Fibroblast of lung (primary cell): ENCODE results near the gene HTT. TPM values are rescaled to one million over a fixed set of nuclear protein-coding genes. Genes with fewer than 3 reads are reported as not detected.

Source experiments
- DNase-seq, 2 donors: peaks; one replicate each; pipeline versions ENCODE4 v3.0.0 to v3.0.0-alpha.2; 2010; ENCODE audit warnings: low read depth in 2 of 2
- H2AFZ ChIP-seq: 2 replicates; pipeline ENCODE4 v1.5.1; 2012; ENCODE audit warnings: low read length, control low read depth, inconsistent platforms
- H3K27ac ChIP-seq: 2 replicates; pipeline ENCODE4 v1.5.1; 2011; ENCODE audit warnings: low read length, control low read depth; ENCODE audit not compliant: insufficient read depth
- H3K27me3 ChIP-seq: 2 replicates; pipeline ENCODE4 v1.5.1; 2011; ENCODE audit warnings: mild to moderate bottlenecking, low read length; ENCODE audit not compliant: control insufficient read depth, insufficient read depth
- H3K36me3 ChIP-seq: 2 replicates; pipeline ENCODE4 v1.5.1; 2011; ENCODE audit warnings: low read length; ENCODE audit not compliant: control insufficient read depth, insufficient read depth
- H3K4me1 ChIP-seq: 2 replicates; pipeline ENCODE4 v1.5.1; 2011; ENCODE audit warnings: low read length; ENCODE audit not compliant: control insufficient read depth, insufficient read depth; ENCODE audit errors: extremely low read depth
- H3K4me2 ChIP-seq: 2 replicates; pipeline ENCODE4 v1.5.1; 2011; ENCODE audit warnings: low read length, control low read depth; ENCODE audit not compliant: insufficient read depth; ENCODE audit errors: extremely low read depth
- H3K4me3 ChIP-seq, 4 experiments: fragments of 200-600 bp in 1 of 4; sonication (generic) in 1 of 4; replicated peaks in 1 of 4; 2 replicates each; pipeline ENCODE4 v1.5.1; 2011 to 2016; ENCODE audit warnings: low read length in 4 of 4, low read depth in 3 of 4, mild to moderate bottlenecking in 3 of 4, control low read depth in 2 of 4, inconsistent platforms in 1 of 4, mixed read lengths in 1 of 4; ENCODE audit not compliant: insufficient read depth in 1 of 4; ENCODE audit errors: control extremely low read depth in 1 of 4
- H3K79me2 ChIP-seq: 2 replicates; pipeline ENCODE4 v1.5.1; 2012; ENCODE audit warnings: mild to moderate bottlenecking, low read length, inconsistent platforms; ENCODE audit not compliant: control insufficient read depth, insufficient read depth
- H3K9ac ChIP-seq: 2 replicates; pipeline ENCODE4 v1.5.1; 2011; ENCODE audit warnings: mild to moderate bottlenecking, low read length, control low read depth; ENCODE audit not compliant: insufficient read depth
- H3K9me3 ChIP-seq: 2 replicates; pipeline ENCODE4 v1.5.1; 2012; ENCODE audit warnings: low read depth, low read length; ENCODE audit not compliant: control insufficient read depth, insufficient read depth
- H4K20me1 ChIP-seq: 2 replicates; pipeline ENCODE4 v1.5.1; 2011; ENCODE audit warnings: low read length; ENCODE audit not compliant: control insufficient read depth, insufficient read depth; ENCODE audit errors: extremely low read depth
- EZH2 ChIP-seq: IDR thresholded peaks from 2 replicates; pipeline ENCODE4 v1.5.1; 2012; ENCODE audit warnings: low read length, control low read depth, mild to moderate bottlenecking; ENCODE audit errors: missing control alignments
- polyA plus RNA-seq, 2 donors: library from polyadenylated mRNA; depleted of rRNA in 1 of 2; stranded (reverse) in 1 of 2; unstranded in 1 of 2; fragments of >200 nt; gene quantifications; 2 replicates each; pipeline ENCODE4 v1.2.1, GENCODE V29; 2011 to 2012; ENCODE audit warnings: missing spikeins in 1 of 2
- total RNA-seq: library from RNA; depleted of rRNA; stranded (reverse); fragments of >200 nt; gene quantifications from 2 replicates; pipeline ENCODE4 v1.2.1, GENCODE V29; 2014
- TF ChIP-seq, protein P1 (sequence below), 2 donors: IDR thresholded peaks in 1 of 2; conservative IDR thresholded peaks in 1 of 2; 1 replicate in 1 of 2; 2 replicates in 1 of 2; pipeline ENCODE4 v1.5.1; 2011 to 2012; ENCODE audit warnings: low read length in 2 of 2, control low read depth in 1 of 2, inconsistent platforms in 1 of 2, low read depth in 1 of 2, mild to moderate bottlenecking in 1 of 2

Gene HTT
- total and polyA plus RNA-seq, 2 donors (not counting 1 experiment from before 2014, with no cell fraction given) = 13.2 to 41.8 TPM

GRCh38 chr4:3263053-3263875, 188.8 kb downstream of the HTT start:
- H3K27me3 ChIP-seq = no peaks in the 10 kb centered on the region
- H3K27ac ChIP-seq = no peak overlapping the region
- H3K4me1 ChIP-seq = no peaks in the 10 kb centered on the region
- H3K79me2 ChIP-seq = no peaks in the 10 kb centered on the region
- no peak overlapping the region for H3K4me3 ChIP-seq
- no peak for TF ChIP-seq EZH2
- TF ChIP-seq, protein P1, sequence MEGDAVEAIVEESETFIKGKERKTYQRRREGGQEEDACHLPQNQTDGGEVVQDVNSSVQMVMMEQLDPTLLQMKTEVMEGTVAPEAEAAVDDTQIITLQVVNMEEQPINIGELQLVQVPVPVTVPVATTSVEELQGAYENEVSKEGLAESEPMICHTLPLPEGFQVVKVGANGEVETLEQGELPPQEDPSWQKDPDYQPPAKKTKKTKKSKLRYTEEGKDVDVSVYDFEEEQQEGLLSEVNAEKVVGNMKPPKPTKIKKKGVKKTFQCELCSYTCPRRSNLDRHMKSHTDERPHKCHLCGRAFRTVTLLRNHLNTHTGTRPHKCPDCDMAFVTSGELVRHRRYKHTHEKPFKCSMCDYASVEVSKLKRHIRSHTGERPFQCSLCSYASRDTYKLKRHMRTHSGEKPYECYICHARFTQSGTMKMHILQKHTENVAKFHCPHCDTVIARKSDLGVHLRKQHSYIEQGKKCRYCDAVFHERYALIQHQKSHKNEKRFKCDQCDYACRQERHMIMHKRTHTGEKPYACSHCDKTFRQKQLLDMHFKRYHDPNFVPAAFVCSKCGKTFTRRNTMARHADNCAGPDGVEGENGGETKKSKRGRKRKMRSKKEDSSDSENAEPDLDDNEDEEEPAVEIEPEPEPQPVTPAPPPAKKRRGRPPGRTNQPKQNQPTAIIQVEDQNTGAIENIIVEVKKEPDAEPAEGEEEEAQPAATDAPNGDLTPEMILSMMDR (conservative IDR thresholded peaks at IDR 0.05 in 1 of 2, IDR thresholded peaks at IDR 0.05 in 1 of 2; ENCODE audit: low read depth in 1 of 2, low read length in 2 of 2) = no peak
- H3K9ac ChIP-seq = no peak overlapping the region
- H4K20me1 ChIP-seq = no peaks in the 10 kb centered on the region
- no peaks in the 10 kb centered on the region for H3K9me3 ChIP-seq
- DNase-seq = no peak
- H3K4me2 ChIP-seq = no peak overlapping the region
- no peaks in the 10 kb centered on the region for H3K36me3 ChIP-seq
- H2AFZ ChIP-seq = no peak overlapping the region

- Histone ChIP-seq H3K4me2 (no peak overlapping the region), H4K20me1 (no peaks in the 10 kb centered on the region), H3K27me3 (no peaks in the 10 kb centered on the region), H3K4me3 (no peak overlapping the region), H3K9me3 (no peaks in the 10 kb centered on the region), H3K4me1 (no peaks in the 10 kb centered on the region), H3K9ac (no peak overlapping the region), H3K79me2 (no peaks in the 10 kb centered on the region), H3K36me3 (no peaks in the 10 kb centered on the region), H3K27ac (no peak overlapping the region), H2AFZ (no peak overlapping the region)
- no peak for DNase-seq
- TF ChIP-seq, protein P1 (conservative IDR thresholded peaks at IDR 0.05 in 1 of 2, IDR thresholded peaks at IDR 0.05 in 1 of 2; ENCODE audit: low read depth in 1 of 2, low read length in 2 of 2) = no peak
- no peak for TF ChIP-seq EZH2
These were observed 189.4 kb downstream of the HTT start for GRCh38 chr4:3263876-3264193.

DNA sequence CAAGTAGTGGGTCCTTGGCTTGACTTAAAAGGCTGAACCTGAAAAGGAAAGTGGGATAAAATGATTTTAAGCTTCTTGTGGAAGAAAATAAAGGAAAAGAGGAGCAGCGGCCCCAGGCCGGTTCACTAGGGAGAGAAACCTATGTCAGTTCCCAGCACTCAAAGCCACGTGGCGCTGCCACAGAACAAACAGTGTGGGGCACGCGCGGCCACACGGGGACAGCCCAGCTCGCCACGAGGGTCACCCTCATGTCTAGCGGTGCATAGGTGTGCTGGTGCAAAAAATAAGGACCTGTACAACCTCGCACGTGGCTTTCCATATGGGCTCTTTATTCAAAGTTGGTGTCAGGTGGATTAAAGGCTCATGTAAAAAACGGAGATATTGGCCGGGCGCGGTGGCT, 191.6 kb downstream of the HTT start:
- H3K4me3 ChIP-seq = no peak overlapping the region
- no peaks in the 10 kb centered on the region for H3K9me3 ChIP-seq
- no peak overlapping the region for H3K9ac ChIP-seq
- no peaks in the 10 kb centered on the region for H3K27me3 ChIP-seq
- H4K20me1 ChIP-seq = no peaks in the 10 kb centered on the region
- H3K36me3 ChIP-seq = no peaks in the 10 kb centered on the region
- TF ChIP-seq, protein P1 (conservative IDR thresholded peaks at IDR 0.05 in 1 of 2, IDR thresholded peaks at IDR 0.05 in 1 of 2; ENCODE audit: low read depth in 1 of 2, low read length in 2 of 2) = no peak
- TF ChIP-seq EZH2 = no peak
- H3K4me1 ChIP-seq = no peaks in the 10 kb centered on the region
- DNase-seq = no peak
- H3K79me2 ChIP-seq = no peaks in the 10 kb centered on the region
- H2AFZ ChIP-seq = no peak overlapping the region
- H3K27ac ChIP-seq = no peak overlapping the region
- no peak overlapping the region for H3K4me2 ChIP-seq
